Osteocyte (in vitro differentiated cells): ENCODE results near the gene TKFC. TPM values are rescaled to one million over a fixed set of nuclear protein-coding genes. Genes with fewer than 3 reads are reported as not detected.
A peak's percentile ranks its signal among the peaks of the same experiment; 100 is the strongest.

Source experiments
- DNase-seq: peaks from one replicate; pipeline ENCODE4 v3.0.0; 2021; ENCODE audit warnings: mixed read lengths; ENCODE audit not compliant: unreplicated experiment; ENCODE audit errors: extremely low spot score
- H3K27ac Mint-ChIP-seq: one replicate; pipeline ENCODE4 v1.8.0; 2021; ENCODE audit warnings: mild to moderate bottlenecking, mixed read lengths; ENCODE audit not compliant: unreplicated experiment
- H3K27me3 Mint-ChIP-seq: one replicate; pipeline ENCODE4 v1.8.0; 2021; ENCODE audit warnings: mixed read lengths; ENCODE audit not compliant: unreplicated experiment
- H3K36me3 Mint-ChIP-seq: one replicate; pipeline ENCODE4 v1.8.0; 2021; ENCODE audit warnings: mixed read lengths; ENCODE audit not compliant: unreplicated experiment
- H3K4me1 Mint-ChIP-seq: one replicate; pipeline ENCODE4 v1.8.0; 2021; ENCODE audit warnings: mixed read lengths; ENCODE audit not compliant: unreplicated experiment
- H3K4me3 Mint-ChIP-seq: one replicate; pipeline ENCODE4 v1.8.0; 2021; ENCODE audit warnings: mild to moderate bottlenecking, moderate library complexity, mixed read lengths; ENCODE audit not compliant: unreplicated experiment
- H3K9me3 Mint-ChIP-seq: one replicate; pipeline ENCODE4 v1.8.0; 2021; ENCODE audit warnings: mixed read lengths; ENCODE audit not compliant: unreplicated experiment
- CTCF ChIP-seq: fragments of 200-600 bp; sonication (generic); IDR thresholded peaks from 2 replicates; pipeline ENCODE4 v1.5.0; 2021; ENCODE audit warnings: antibody characterized with exemption, mild to moderate bottlenecking, moderate library complexity
- total RNA-seq: library from RNA; stranded (reverse); gene quantifications from 2 replicates; pipeline ENCODE4 v1.2.1, GENCODE V29; 2021

Gene TKFC
- total RNA-seq, 1 donor from 2014 or later, result 41.7 TPM

GRCh38 chr11:61331651-61332050, 1.4 kb upstream of the TKFC start:
- no peak for DNase-seq
- H3K9me3 Mint-ChIP-seq, result no peaks in the 10 kb centered on the region
- no peak for TF ChIP-seq CTCF
- peak overlapping the region; percentile 95 for H3K27ac Mint-ChIP-seq
- no peaks in the 10 kb centered on the region for H3K27me3 Mint-ChIP-seq
- H3K4me3 Mint-ChIP-seq, result peak overlapping the region; percentile 94
- H3K4me1 Mint-ChIP-seq, result peaks cover 55% of the 10 kb centered on the region
- peaks cover 25% of the 10 kb centered on the region for H3K36me3 Mint-ChIP-seq

DNA sequence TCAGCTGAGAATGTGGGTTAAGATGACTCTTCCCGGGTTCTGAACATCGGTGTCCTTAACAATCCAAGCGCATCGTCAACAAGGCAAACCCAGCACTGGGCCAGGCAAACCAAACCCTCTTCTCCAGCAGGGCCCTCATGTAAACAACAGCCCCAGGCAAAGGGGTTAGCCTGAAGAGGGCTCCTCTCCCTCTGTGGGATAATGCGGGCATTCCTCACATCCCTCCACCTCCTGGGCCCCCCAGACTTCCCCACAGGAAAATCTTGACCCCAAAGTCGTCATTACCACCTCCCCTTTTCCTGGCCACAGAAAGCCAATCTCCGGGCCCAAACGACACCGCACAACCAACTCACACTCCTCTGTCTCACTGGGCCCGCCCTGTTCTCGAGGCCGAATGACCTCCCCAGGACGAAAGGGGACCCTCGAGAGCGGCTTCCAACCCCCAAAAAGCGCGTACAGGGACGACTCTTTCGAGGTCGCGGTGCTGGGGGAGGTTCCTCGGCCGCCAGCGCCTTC, 689 bp upstream of the TKFC start:
- no peak for TF ChIP-seq CTCF
- peaks cover 55% of the 10 kb centered on the region for H3K4me1 Mint-ChIP-seq
- H3K27ac Mint-ChIP-seq, result peak overlapping the region; percentile 95
- no peak for DNase-seq
- H3K27me3 Mint-ChIP-seq, result no peaks in the 10 kb centered on the region
- H3K9me3 Mint-ChIP-seq, result no peaks in the 10 kb centered on the region
- peaks cover 25% of the 10 kb centered on the region for H3K36me3 Mint-ChIP-seq
- peak overlapping the region; percentile 94 for H3K4me3 Mint-ChIP-seq

- DNase-seq, result no peak
- Mint-ChIP-seq H3K27me3 (no peaks in the 10 kb centered on the region), H3K9me3 (no peaks in the 10 kb centered on the region), H3K36me3 (peaks cover 14% of the 10 kb centered on the region), H3K27ac (peak overlapping the region; percentile 95), H3K4me1 (peaks cover 48% of the 10 kb centered on the region), H3K4me3 (peak overlapping the region; percentile 94)
- no peak for TF ChIP-seq CTCF
Measured at GRCh38 chr11:61333550-61334433, 764 bp downstream of the TKFC start.

DNA sequence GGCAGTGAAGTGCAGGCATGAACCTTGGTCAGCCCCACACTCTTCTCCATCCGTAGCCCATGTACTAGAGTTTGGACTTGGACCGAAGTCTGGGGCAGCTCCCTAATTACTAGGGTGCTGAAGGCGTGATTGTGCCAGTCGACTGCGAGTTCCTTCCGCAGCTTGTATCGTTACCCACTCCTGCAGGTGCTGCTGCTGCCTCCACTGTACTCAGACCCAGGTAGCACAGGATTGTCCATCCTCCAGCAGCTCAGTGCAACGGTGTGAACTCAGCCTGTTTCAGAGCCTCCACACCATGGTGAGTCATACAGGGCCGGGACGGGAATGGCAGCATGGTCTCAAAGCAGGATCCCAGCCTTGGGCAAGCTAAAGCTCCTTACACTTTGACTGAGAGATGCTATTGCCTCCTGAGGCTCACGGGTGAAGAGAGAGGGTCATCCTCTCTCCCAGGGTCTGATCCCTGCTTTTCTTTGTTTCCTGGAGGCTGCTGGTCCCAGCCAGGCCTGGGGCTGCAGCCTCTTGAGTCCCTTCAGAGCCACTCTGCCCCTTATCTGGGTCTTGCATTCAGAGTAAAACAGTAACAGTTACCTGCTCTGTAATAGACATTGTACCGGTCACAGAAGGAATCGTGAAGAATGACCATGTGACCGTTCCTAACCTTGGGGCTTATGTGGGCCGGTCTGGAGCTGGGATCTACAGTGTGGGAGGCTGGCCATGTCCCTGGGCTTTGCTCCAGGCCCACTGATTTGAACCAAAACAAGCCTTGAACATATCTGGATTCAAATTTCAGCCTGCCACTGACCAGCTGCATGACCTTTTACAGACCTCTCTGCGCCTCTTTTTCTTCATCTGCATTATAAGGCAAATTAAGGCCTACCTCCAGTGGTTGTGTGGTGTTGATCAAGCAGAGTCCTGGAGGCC, 1.7 kb downstream of the TKFC start:
- no peaks in the 10 kb centered on the region for H3K9me3 Mint-ChIP-seq
- H3K27me3 Mint-ChIP-seq, result no peaks in the 10 kb centered on the region
- peaks cover 7% of the 10 kb centered on the region for H3K36me3 Mint-ChIP-seq
- peak overlapping the region; percentile 54 for H3K27ac Mint-ChIP-seq
- no peak for TF ChIP-seq CTCF
- H3K4me1 Mint-ChIP-seq, result peaks cover 39% of the 10 kb centered on the region
- H3K4me3 Mint-ChIP-seq, result peak overlapping the region; percentile 94
- DNase-seq, result no peak
